Vagina (tissue), 2 donors: ENCODE data around the gene LTV1. TPM values are rescaled to one million over a fixed set of nuclear protein-coding genes. Genes with fewer than 3 reads are reported as not detected.
"Not testable (repeated sequence)": the region's sequence is repeated elsewhere in the genome, so short reads cannot be mapped to it uniquely, and the experiment has no call there.

ENCODE experiments used
- DNase-seq, 2 donors: peaks; one replicate each; pipeline ENCODE4 v3.0.0-alpha.2; 2017; ENCODE audit errors: extremely low spot score in 2 of 2
- H3K27ac ChIP-seq: fragments of 200-600 bp; sonication (generic); one replicate; pipeline ENCODE4 v1.5.1; 2019
- H3K27me3 ChIP-seq: fragments of 200-600 bp; sonication (generic); one replicate; pipeline ENCODE4 v1.5.1; 2019
- H3K36me3 ChIP-seq, 2 donors: fragments of 200-600 bp; sonication (generic); one replicate each; pipeline ENCODE4 v1.5.1; 2017 to 2019
- H3K4me1 ChIP-seq: fragments of 200-600 bp; sonication (generic); one replicate; pipeline ENCODE4 v1.5.1; 2019
- H3K4me3 ChIP-seq, 2 donors: fragments of 200-600 bp; sonication (generic); 1 replicate in 1 of 2; 2 replicates in 1 of 2; pipeline ENCODE4 v1.5.1; 2016 to 2019
- H3K9me3 ChIP-seq: fragments of 200-600 bp; sonication (generic); one replicate; pipeline ENCODE4 v1.5.1; 2019
- CTCF ChIP-seq, 3 experiments: fragments of 450-650 bp in 2 of 3; fragments of 200-600 bp in 1 of 3; sonication (generic) in 1 of 3; IDR thresholded peaks; one replicate each; pipeline ENCODE4 v1.5.1; 2017 to 2019; ENCODE audit warnings: antibody characterized with exemption in 3 of 3, mild to moderate bottlenecking in 2 of 3, moderate library complexity in 2 of 3
- POLR2A ChIP-seq, 2 donors: fragments of 450-650 bp; IDR thresholded peaks; one replicate each; pipeline ENCODE4 v1.6.1; 2017; ENCODE audit warnings: antibody characterized with exemption in 2 of 2, mild to moderate bottlenecking in 2 of 2, moderate library complexity in 2 of 2
- POLR2AphosphoS5 ChIP-seq, 2 donors: sonication (generic); formaldehyde crosslinking; IDR thresholded peaks; one replicate each; pipeline ENCODE4 v1.9.0; 2017; ENCODE audit warnings: antibody characterized with exemption in 2 of 2, mild to moderate bottlenecking in 2 of 2, low read depth in 1 of 2; ENCODE audit not compliant: insufficient read depth in 1 of 2
- intact Hi-C: fragments of 100-400 bp; cut with DNase I; formaldehyde crosslinking; loops from one replicate; pipeline ENCODE4 v1.15.1; 2023
- total RNA-seq: library from RNA; depleted of rRNA; stranded (reverse); fragments of >200 nt; gene quantifications from one replicate; pipeline ENCODE4 v1.2.3, GENCODE V29; 2016

Gene LTV1
- total RNA-seq, 1 donor from 2014 or later = 23.3 TPM

DNA sequence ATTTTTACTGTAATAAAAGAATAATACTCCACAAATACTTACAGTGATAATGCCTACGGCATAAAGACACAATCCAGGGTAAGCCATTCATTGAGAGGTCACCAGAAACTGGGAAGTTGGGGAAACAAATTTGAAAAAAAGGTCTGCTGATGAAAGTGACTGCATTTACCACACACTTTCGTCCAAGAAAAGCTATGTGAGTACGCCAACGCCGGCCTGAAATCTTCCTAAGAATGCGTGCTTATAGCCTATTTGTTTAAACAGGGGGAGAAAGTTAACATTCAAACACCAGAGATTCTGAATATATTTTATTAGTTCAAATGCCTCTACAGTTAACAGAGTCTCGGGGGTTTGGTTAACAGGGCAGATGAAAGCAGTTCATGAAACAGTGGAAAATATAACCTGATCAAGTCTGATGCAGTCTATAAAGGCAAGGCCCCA lies 657 bp upstream of the LTV1 start:
- H3K27me3 ChIP-seq = no peaks in the 10 kb centered on the region
- intact Hi-C loops = loop anchor here (10.0 kb wide), 1 partner anchor 172 kb away; no protein-coding TSS in a partner anchor
- DNase-seq = no peak
- peaks cover 2 to 31% of the 10 kb centered on the region in 2 donors for H3K36me3 ChIP-seq
- peak overlapping the region; percentile 78 to 89 for H3K4me3 ChIP-seq
- H3K9me3 ChIP-seq = no peaks in the 10 kb centered on the region
- H3K4me1 ChIP-seq = peaks cover 26% of the 10 kb centered on the region
- TF ChIP-seq POLR2A (IDR thresholded peaks at IDR 0.05) (no peak), POLR2AphosphoS5 (IDR thresholded peaks at IDR 0.05; ENCODE audit: insufficient read depth in 1 of 2, low read depth in 1 of 2) (no peak), CTCF (IDR thresholded peaks at IDR 0.05) (no peak)
- H3K27ac ChIP-seq = peak overlapping the region; percentile 97

GRCh38 chr6:143843677-143843999 lies 500 bp downstream of the LTV1 start:
- intact Hi-C loops = loop anchor here (10.0 kb wide), 1 partner anchor 171 kb away; no protein-coding TSS in a partner anchor
- Histone ChIP-seq H3K36me3 (peaks cover 2 to 39% of the 10 kb centered on the region in 2 donors), H3K4me3 (peak overlapping the region; percentile 78 to 89), H3K9me3 (no peaks in the 10 kb centered on the region), H3K27me3 (no peaks in the 10 kb centered on the region), H3K27ac (peak overlapping the region; percentile 97), H3K4me1 (peaks cover 26% of the 10 kb centered on the region)
- no peak for DNase-seq
- no peak for TF ChIP-seq POLR2A (IDR thresholded peaks at IDR 0.05)
- no peak for TF ChIP-seq CTCF (IDR thresholded peaks at IDR 0.05)
- TF ChIP-seq POLR2AphosphoS5 (IDR thresholded peaks at IDR 0.05; ENCODE audit: insufficient read depth in 1 of 2, low read depth in 1 of 2) = no peak

DNA sequence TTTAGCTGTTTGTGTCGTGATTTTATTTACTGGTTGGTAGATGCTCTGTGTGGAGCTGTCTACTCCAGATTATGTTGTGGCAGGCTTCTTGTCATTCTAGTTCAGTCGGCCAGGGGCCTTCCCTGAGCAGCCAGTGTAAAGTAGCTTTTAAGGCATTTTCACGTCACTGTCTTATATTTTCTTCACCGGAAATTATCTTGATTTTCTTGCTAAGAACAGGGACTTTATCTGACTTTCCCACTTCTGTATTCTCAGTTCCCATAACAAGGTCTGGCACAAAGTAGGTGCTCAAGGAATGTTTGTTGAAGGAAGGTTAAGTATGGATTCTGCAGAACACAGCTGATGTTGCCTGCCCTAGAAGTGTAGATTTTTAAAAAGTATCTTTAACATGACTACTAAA lies 868 bp downstream of the LTV1 start:
- no peaks in the 10 kb centered on the region for H3K27me3 ChIP-seq
- peak overlapping the region; percentile 97 for H3K27ac ChIP-seq
- TF ChIP-seq POLR2AphosphoS5 (IDR thresholded peaks at IDR 0.05; ENCODE audit: insufficient read depth in 1 of 2, low read depth in 1 of 2) = no peak
- TF ChIP-seq POLR2A (IDR thresholded peaks at IDR 0.05) = no peak
- no peak for TF ChIP-seq CTCF (IDR thresholded peaks at IDR 0.05)
- H3K4me3 ChIP-seq = peak overlapping the region; percentile 78 to 89
- H3K4me1 ChIP-seq = peaks cover 26% of the 10 kb centered on the region
- DNase-seq = no peak
- H3K9me3 ChIP-seq = no peaks in the 10 kb centered on the region
- intact Hi-C loops = loop anchor here (10.0 kb wide), 1 partner anchor 171 kb away; no protein-coding TSS in a partner anchor
- H3K36me3 ChIP-seq = peaks cover 2 to 43% of the 10 kb centered on the region in 2 donors

GRCh38 chr6:143845033-143845432 lies 1.9 kb downstream of the LTV1 start:
- H3K36me3 ChIP-seq = peaks cover 2 to 53% of the 10 kb centered on the region in 2 donors
- TF ChIP-seq POLR2AphosphoS5 (IDR thresholded peaks at IDR 0.05; ENCODE audit: insufficient read depth in 1 of 2, low read depth in 1 of 2) (no peak), POLR2A (IDR thresholded peaks at IDR 0.05) (no peak), CTCF (IDR thresholded peaks at IDR 0.05) (no peak)
- intact Hi-C loops = loop anchor here (10.0 kb wide), 1 partner anchor 170 kb away; no protein-coding TSS in a partner anchor

GRCh38 chr6:143851706-143852105 lies 8.6 kb downstream of the LTV1 start:
- H3K9me3 ChIP-seq, H3K27me3 ChIP-seq, H3K4me3 ChIP-seq, DNase-seq, H3K27ac ChIP-seq, intact Hi-C loops, H3K4me1 ChIP-seq: not testable (repeated sequence)
- peaks cover 0 to 79% of the 10 kb centered on the region in 2 donors for H3K36me3 ChIP-seq

More at GRCh38 chr6:143845033-143845432, 1.9 kb downstream of the LTV1 start:
- Histone ChIP-seq H3K4me3 (no peak overlapping the region), H3K4me1 (peaks cover 26% of the 10 kb centered on the region), H3K9me3 (no peaks in the 10 kb centered on the region), H3K27ac (no peak overlapping the region), H3K27me3 (no peaks in the 10 kb centered on the region)
- no peak for DNase-seq

DNA sequence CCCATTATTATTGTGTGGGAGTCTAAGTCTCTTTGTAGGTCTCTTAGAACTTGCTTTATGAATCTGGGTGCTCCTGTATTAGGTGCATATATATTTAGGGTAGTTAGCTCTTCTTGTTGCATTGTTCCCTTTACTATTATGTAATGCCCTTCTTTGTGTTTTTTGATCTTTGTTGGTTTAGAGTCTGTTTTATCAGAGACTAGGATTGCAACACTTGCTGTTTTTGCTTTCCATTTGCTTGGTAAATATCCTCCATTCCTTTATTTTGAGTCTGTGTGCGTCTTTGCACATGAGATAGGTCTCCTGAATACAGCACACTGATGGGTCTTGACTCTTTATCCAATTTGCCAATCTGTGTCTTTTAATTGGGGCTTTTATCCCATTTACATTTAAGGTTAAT lies 11.9 kb downstream of the LTV1 start:
- H3K27ac ChIP-seq, H3K27me3 ChIP-seq, H3K4me1 ChIP-seq, intact Hi-C loops, H3K9me3 ChIP-seq, H3K4me3 ChIP-seq, DNase-seq: not testable (repeated sequence)
- H3K36me3 ChIP-seq = peaks cover 0 to 82% of the 10 kb centered on the region in 2 donors

DNA sequence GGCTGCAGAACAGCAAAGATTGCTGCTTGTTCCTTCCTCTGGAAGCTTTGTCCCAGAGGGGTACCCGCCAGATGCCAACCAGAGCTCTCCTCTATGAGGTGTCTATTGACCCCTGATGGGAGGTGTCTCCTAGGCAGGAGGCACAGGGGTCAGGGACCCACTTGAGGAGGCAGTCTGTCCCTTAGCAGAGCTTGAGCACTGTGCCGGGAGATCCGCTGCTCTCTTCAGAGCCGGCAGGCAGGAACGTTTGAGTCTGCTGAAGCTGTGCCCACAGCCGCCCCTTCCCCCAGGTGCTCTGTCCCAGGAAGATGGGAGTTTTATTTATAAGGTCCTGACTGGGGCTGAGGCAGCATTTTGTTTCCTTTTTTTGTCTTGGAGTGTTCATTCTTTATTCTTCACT lies 13.6 kb downstream of the LTV1 start:
- DNase-seq, intact Hi-C loops, H3K27me3 ChIP-seq, H3K27ac ChIP-seq, H3K9me3 ChIP-seq, H3K4me1 ChIP-seq, H3K4me3 ChIP-seq: not testable (repeated sequence)
- H3K36me3 ChIP-seq = peaks cover 0 to 77% of the 10 kb centered on the region in 2 donors
